CD4-positive, alpha-beta memory T cell (primary cell): ENCODE measurements around the gene AHDC1. TPM values are rescaled to one million over a fixed set of nuclear protein-coding genes. Genes with fewer than 3 reads are reported as not detected.

Source experiments
- CTCF ChIA-PET: fragments of 350-600 bp; sonication (Branson Sonifier 250); formaldehyde crosslinking; loops from one replicate; lab custom pipeline; 2021; ENCODE audit warnings: inconsistent platforms; ENCODE audit not compliant: partially characterized antibody; lab: Charles Lee
- POLR2A ChIA-PET: fragments of 350-600 bp; sonication (Branson Sonifier 250); formaldehyde crosslinking; loops from one replicate; lab custom pipeline; 2021; ENCODE audit not compliant: partially characterized antibody; lab: Charles Lee
- DNase-seq, 5 donors: peaks; one replicate each; pipeline versions ENCODE4 v3.0.0 to v3.0.0-alpha.2; 2020 to 2022; ENCODE audit warnings: mixed read lengths in 1 of 5
- H3K27ac ChIP-seq: one replicate; pipeline ENCODE4 v1.7.0; 2013; ENCODE audit warnings: low read depth, low read length
- H3K27me3 ChIP-seq: 2 replicates; pipeline ENCODE4 v1.7.0; 2013; ENCODE audit warnings: mild to moderate bottlenecking, low read length, moderate library complexity; ENCODE audit not compliant: insufficient read depth
- H3K36me3 ChIP-seq: 2 replicates; pipeline ENCODE4 v1.7.0; 2013; ENCODE audit warnings: mild to moderate bottlenecking, low read length, moderate library complexity; ENCODE audit not compliant: insufficient read depth
- H3K4me1 ChIP-seq: 2 replicates; pipeline ENCODE4 v1.7.0; 2013; ENCODE audit warnings: mild to moderate bottlenecking, low read length, moderate library complexity; ENCODE audit not compliant: insufficient read depth
- H3K4me3 ChIP-seq, 2 donors: one replicate each; pipeline ENCODE4 v1.7.0; 2013; ENCODE audit warnings: low read length in 2 of 2, mild to moderate bottlenecking in 1 of 2
- H3K9me3 ChIP-seq, 2 donors: one replicate each; pipeline ENCODE4 v1.7.0; 2013; ENCODE audit warnings: low read length in 2 of 2, control low read depth in 1 of 2; ENCODE audit not compliant: control insufficient read depth in 1 of 2
- H3K27ac Mint-ChIP-seq, 7 donors: one replicate each; pipeline ENCODE4 v1.8.0; 2020 to 2021; ENCODE audit warnings: mixed read lengths in 7 of 7, mild to moderate bottlenecking in 6 of 7, inconsistent platforms in 3 of 7, moderate library complexity in 3 of 7
- H3K27me3 Mint-ChIP-seq, 2 donors: one replicate each; pipeline ENCODE4 v1.8.0; 2020 to 2021; ENCODE audit warnings: mixed read lengths in 2 of 2
- H3K36me3 Mint-ChIP-seq, 2 donors: one replicate each; pipeline ENCODE4 v1.8.0; 2020 to 2021; ENCODE audit warnings: mixed read lengths in 2 of 2, inconsistent platforms in 1 of 2, mild to moderate bottlenecking in 1 of 2
- H3K4me1 Mint-ChIP-seq, 4 donors: one replicate each; pipeline ENCODE4 v1.8.0; 2020 to 2021; ENCODE audit warnings: mixed read lengths in 4 of 4, mild to moderate bottlenecking in 1 of 4
- H3K4me3 Mint-ChIP-seq, 8 donors: one replicate each; pipeline ENCODE4 v1.8.0; 2020 to 2021; ENCODE audit warnings: mixed read lengths in 8 of 8, mild to moderate bottlenecking in 7 of 8, moderate library complexity in 6 of 8, inconsistent platforms in 3 of 8
- H3K9me3 Mint-ChIP-seq, 8 donors: one replicate each; pipeline ENCODE4 v1.8.0; 2020 to 2021; ENCODE audit warnings: mixed read lengths in 8 of 8, mild to moderate bottlenecking in 5 of 8, inconsistent platforms in 3 of 8, moderate library complexity in 1 of 8
- intact Hi-C: fragments of 100-400 bp; cut with micrococcal nuclease; formaldehyde crosslinking; loops from one replicate; pipeline ENCODE4 v1.15.1; 2023
- polyA plus RNA-seq, 2 donors: library from polyadenylated mRNA; unstranded; fragments of 300-500 nt; fragmentation: Illumina TruSeq; gene quantifications; one replicate each; pipeline ENCODE4 v1.2.3, GENCODE V29; 2021
- total RNA-seq, 2 experiments: library from RNA; stranded (reverse); gene quantifications; one replicate each; pipeline ENCODE4 v1.2.3, GENCODE V29; 2021

The AHDC1 gene
- total and polyA plus RNA-seq, 4 experiments from 2014 or later = 0.02 to 19.2 (median 10.0) TPM

GRCh38 chr1:27530192-27530591, 73.8 kb downstream of the AHDC1 start:
- Mint-ChIP-seq H3K27ac (peak overlapping the region in 2 of 7 donors; percentile 52 to 55), H3K4me3 (peak overlapping the region in 1 of 8 donors; percentile 43), H3K27me3 (no peaks in the 10 kb centered on the region), H3K9me3 (no peaks in the 10 kb centered on the region), H3K4me1 (peaks cover 28 to 56% (median 40%) of the 10 kb centered on the region in 4 donors), H3K36me3 (peaks cover 5 to 13% of the 10 kb centered on the region in 2 donors)
- Histone ChIP-seq H3K4me1 (peaks cover 45% of the 10 kb centered on the region), H3K27me3 (no peaks in the 10 kb centered on the region), H3K9me3 (no peaks in the 10 kb centered on the region), H3K4me3 (no peak overlapping the region), H3K36me3 (peaks cover 5% of the 10 kb centered on the region), H3K27ac (no peak overlapping the region)
- CTCF ChIA-PET = interaction anchor here (1.1 to 1.2 kb wide), 2 partner anchors 44 to 139 kb away, joined by 3 read pairs; no protein-coding TSS in a partner anchor
- intact Hi-C loops = no loop called here
- POLR2A ChIA-PET = interaction anchor here (0.9 kb wide), 1 partner anchor 40 kb away, joined by 3 read pairs; the partner anchor contains the start of gene WASF2
- no peak for DNase-seq

- peak overlapping the region in 4 of 8 donors; percentile 47 to 85 (median 58) for H3K4me3 Mint-ChIP-seq
- DNase-seq = no peak
- Histone ChIP-seq H3K27me3 (no peaks in the 10 kb centered on the region), H3K27ac (no peak overlapping the region), H3K9me3 (no peaks in the 10 kb centered on the region), H3K4me3 (no peak overlapping the region), H3K4me1 (peaks cover 50% of the 10 kb centered on the region), H3K36me3 (peaks cover 5% of the 10 kb centered on the region)
- H3K27me3 Mint-ChIP-seq = no peaks in the 10 kb centered on the region
- H3K9me3 Mint-ChIP-seq = no peaks in the 10 kb centered on the region
- H3K36me3 Mint-ChIP-seq = peaks cover 5 to 13% of the 10 kb centered on the region in 2 donors
- H3K4me1 Mint-ChIP-seq = peaks cover 31 to 61% (median 44%) of the 10 kb centered on the region in 4 donors
- ChIA-PET POLR2A (interaction anchor here (0.9 kb wide), 1 partner anchor 40 kb away, joined by 3 read pairs; the partner anchor contains the start of gene WASF2), CTCF (interaction anchor here (1.1 to 1.2 kb wide), 2 partner anchors 43 to 140 kb away, joined by 3 read pairs; no protein-coding TSS in a partner anchor)
- intact Hi-C loops = loop anchor here (5.0 kb wide), 1 partner anchor 38 kb away; no protein-coding TSS in a partner anchor
- peak overlapping the region in 6 of 7 donors; percentile 19 to 84 (median 58) for H3K27ac Mint-ChIP-seq
Measured at GRCh38 chr1:27529704-27530018, 74.3 kb downstream of the AHDC1 start.

- Histone ChIP-seq H3K4me3 (peak overlapping the region in 1 of 2 donors; percentile 34), H3K27me3 (no peaks in the 10 kb centered on the region), H3K4me1 (peaks cover 56% of the 10 kb centered on the region), H3K9me3 (no peaks in the 10 kb centered on the region), H3K36me3 (peaks cover 5% of the 10 kb centered on the region), H3K27ac (no peak overlapping the region)
- Mint-ChIP-seq H3K27me3 (no peaks in the 10 kb centered on the region), H3K27ac (peak overlapping the region; percentile 19 to 91 (median 84)), H3K36me3 (peaks cover 5 to 13% of the 10 kb centered on the region in 2 donors), H3K4me3 (peak overlapping the region in 7 of 8 donors; percentile 55 to 85 (median 78)), H3K9me3 (no peaks in the 10 kb centered on the region), H3K4me1 (peaks cover 36 to 67% (median 50%) of the 10 kb centered on the region in 4 donors)
- intact Hi-C loops = loop anchor here (5.0 kb wide), 1 partner anchor 38 kb away; no protein-coding TSS in a partner anchor
- POLR2A ChIA-PET = interaction anchor here (0.9 kb wide), 1 partner anchor 39 kb away, joined by 3 read pairs; the partner anchor contains the start of gene WASF2
- CTCF ChIA-PET = interaction anchor here (1.1 kb wide), 1 partner anchor 43 kb away, joined by 3 read pairs; no protein-coding TSS in a partner anchor
- DNase-seq = no peak
Measured at GRCh38 chr1:27528818-27529703, 74.9 kb downstream of the AHDC1 start.

GRCh38 chr1:27527890-27528817, 75.8 kb downstream of the AHDC1 start:
- H3K9me3 Mint-ChIP-seq = no peaks in the 10 kb centered on the region
- H3K4me3 Mint-ChIP-seq = peak overlapping the region; percentile 24 to 85 (median 80)
- H3K36me3 Mint-ChIP-seq = peaks cover 0 to 9% of the 10 kb centered on the region in 2 donors
- POLR2A ChIA-PET = interaction anchor here (0.6 to 2.0 kb wide), 6 partner anchors 10 to 74 kb away, joined by 3 to 18 read pairs (median 3); partner anchors contain the start of gene WASF2
- Histone ChIP-seq H3K9me3 (no peaks in the 10 kb centered on the region), H3K4me3 (peak overlapping the region; percentile 8 to 34), H3K27ac (peak overlapping the region; percentile 34), H3K27me3 (no peaks in the 10 kb centered on the region), H3K36me3 (no peaks in the 10 kb centered on the region), H3K4me1 (peaks cover 65% of the 10 kb centered on the region)
- peak overlapping the region; percentile 40 to 91 (median 84) for H3K27ac Mint-ChIP-seq
- H3K4me1 Mint-ChIP-seq = peaks cover 42 to 68% (median 56%) of the 10 kb centered on the region in 4 donors
- CTCF ChIA-PET = interaction anchor here (5.9 kb wide), 1 partner anchor 29 kb away, joined by 36 read pairs; no protein-coding TSS in a partner anchor
- intact Hi-C loops = loop anchor here (5.0 kb wide), 1 partner anchor 39 kb away; no protein-coding TSS in a partner anchor
- peak; percentile 49 to 65 (median 58) for DNase-seq
- no peaks in the 10 kb centered on the region for H3K27me3 Mint-ChIP-seq

- Histone ChIP-seq H3K4me3 (peak overlapping the region in 1 of 2 donors; percentile 8), H3K4me1 (peaks cover 70% of the 10 kb centered on the region), H3K27ac (peak overlapping the region; percentile 62), H3K36me3 (no peaks in the 10 kb centered on the region), H3K9me3 (no peaks in the 10 kb centered on the region), H3K27me3 (no peaks in the 10 kb centered on the region)
- H3K36me3 Mint-ChIP-seq = peaks cover 0 to 8% of the 10 kb centered on the region in 2 donors
- peak overlapping the region; percentile 48 to 96 (median 93) for H3K27ac Mint-ChIP-seq
- ChIA-PET POLR2A (interaction anchor here (0.6 to 2.0 kb wide), 9 partner anchors 11 to 183 kb away, joined by 3 to 18 read pairs (median 3); partner anchors contain the start of gene WASF2), CTCF (interaction anchor here (1.1 to 5.9 kb wide), 3 partner anchors 30 to 140 kb away, joined by 3 to 36 read pairs (median 4); no protein-coding TSS in a partner anchor)
- no peaks in the 10 kb centered on the region for H3K9me3 Mint-ChIP-seq
- peak overlapping the region; percentile 4 to 92 (median 70) for H3K4me3 Mint-ChIP-seq
- DNase-seq = peak; percentile 47 to 76 (median 72)
- no peaks in the 10 kb centered on the region for H3K27me3 Mint-ChIP-seq
- intact Hi-C loops = loop anchor here (5.0 kb wide), 1 partner anchor 40 kb away; no protein-coding TSS in a partner anchor
- H3K4me1 Mint-ChIP-seq = peaks cover 46 to 68% (median 58%) of the 10 kb centered on the region in 4 donors
Measured at GRCh38 chr1:27527223-27527889, 76.6 kb downstream of the AHDC1 start.
